ENCODE measurements around the gene CDC14B. TPM values are rescaled to one million over a fixed set of nuclear protein-coding genes. Genes with fewer than 3 reads are reported as not detected.
A peak's percentile ranks its signal among the peaks of the same experiment; 100 is the strongest.

Gene CDC14B
- polyA plus RNA-seq, 4 donors = 8.5 to 20.8 (median 14.1) TPM

GRCh38 chr9:96461336-96461735 lies 158.3 kb downstream of the CDC14B start:
- no peak overlapping the region for H3K4me3 ChIP-seq (ENCODE audit: low read depth in 1 of 3, low read length in 3 of 3)
- H3K9me3 ChIP-seq (ENCODE audit: control insufficient read depth in 2 of 2, insufficient read depth in 1 of 2, low read depth in 1 of 2, low read length in 1 of 2) = no peaks in the 10 kb centered on the region
- no peak for FAIRE-seq
- DNase-seq = no peak
- no peaks in the 10 kb centered on the region for H3K4me1 ChIP-seq (ENCODE audit: control insufficient read depth in 3 of 3, insufficient read depth in 2 of 3, low read depth in 1 of 3, low read length in 2 of 3)
- H3K36me3 ChIP-seq (ENCODE audit: control insufficient read depth in 3 of 3, insufficient read depth in 2 of 3, low read depth in 1 of 3, low read length in 3 of 3) = peaks cover 0 to 2% (median 2%) of the 10 kb centered on the region in 3 donors
- H3K27ac ChIP-seq (ENCODE audit: low read depth in 1 of 3, low read length in 2 of 3) = no peak overlapping the region
- 59 to 83% (median 68%) methylated on average over 8 of the region's 8 CpGs for WGBS, 3 donors
- no peaks in the 10 kb centered on the region for H3K27me3 ChIP-seq (ENCODE audit: control insufficient read depth in 3 of 3, insufficient read depth in 3 of 3, low read length in 3 of 3)

GRCh38 chr9:96460882-96461281 lies 158.8 kb downstream of the CDC14B start:
- Histone ChIP-seq H3K4me3 (ENCODE audit: low read depth in 1 of 3, low read length in 3 of 3) (no peak overlapping the region), H3K27me3 (ENCODE audit: control insufficient read depth in 3 of 3, insufficient read depth in 3 of 3, low read length in 3 of 3) (no peaks in the 10 kb centered on the region), H3K27ac (ENCODE audit: low read depth in 1 of 3, low read length in 2 of 3) (no peak overlapping the region), H3K4me1 (ENCODE audit: control insufficient read depth in 3 of 3, insufficient read depth in 2 of 3, low read depth in 1 of 3, low read length in 2 of 3) (no peaks in the 10 kb centered on the region), H3K36me3 (ENCODE audit: control insufficient read depth in 3 of 3, insufficient read depth in 2 of 3, low read depth in 1 of 3, low read length in 3 of 3) (peaks cover 0 to 2% (median 2%) of the 10 kb centered on the region in 3 donors), H3K9me3 (ENCODE audit: control insufficient read depth in 2 of 2, insufficient read depth in 1 of 2, low read depth in 1 of 2, low read length in 1 of 2) (no peaks in the 10 kb centered on the region)
- FAIRE-seq (no peak), DNase-seq (no peak)

- H3K27ac ChIP-seq (ENCODE audit: low read depth in 1 of 3, low read length in 2 of 3) = no peak overlapping the region
- DNase-seq (no peak), FAIRE-seq (no peak)
- H3K9me3 ChIP-seq (ENCODE audit: control insufficient read depth in 2 of 2, insufficient read depth in 1 of 2, low read depth in 1 of 2, low read length in 1 of 2) = no peaks in the 10 kb centered on the region
- no peak overlapping the region for H3K4me3 ChIP-seq (ENCODE audit: low read depth in 1 of 3, low read length in 3 of 3)
- H3K4me1 ChIP-seq (ENCODE audit: control insufficient read depth in 3 of 3, insufficient read depth in 2 of 3, low read depth in 1 of 3, low read length in 2 of 3) = no peaks in the 10 kb centered on the region
- peaks cover 0 to 2% (median 2%) of the 10 kb centered on the region in 3 donors for H3K36me3 ChIP-seq (ENCODE audit: control insufficient read depth in 3 of 3, insufficient read depth in 2 of 3, low read depth in 1 of 3, low read length in 3 of 3)
- WGBS, 3 donors = 92 to 93% (median 92%) methylated on average over 5 of the region's 5 CpGs
- no peaks in the 10 kb centered on the region for H3K27me3 ChIP-seq (ENCODE audit: control insufficient read depth in 3 of 3, insufficient read depth in 3 of 3, low read length in 3 of 3)
These were observed 159.2 kb downstream of the CDC14B start for GRCh38 chr9:96460470-96460869.

- H3K4me1 ChIP-seq (ENCODE audit: control insufficient read depth in 3 of 3, insufficient read depth in 2 of 3, low read depth in 1 of 3, low read length in 2 of 3) = no peaks in the 10 kb centered on the region
- no peak for FAIRE-seq
These were observed 160.2 kb downstream of the CDC14B start for GRCh38 chr9:96459268-96460007.

GRCh38 chr9:96458226-96458625 lies 161.4 kb downstream of the CDC14B start:
- Histone ChIP-seq H3K4me1 (ENCODE audit: control insufficient read depth in 3 of 3, insufficient read depth in 2 of 3, low read depth in 1 of 3, low read length in 2 of 3) (no peaks in the 10 kb centered on the region), H3K36me3 (ENCODE audit: control insufficient read depth in 3 of 3, insufficient read depth in 2 of 3, low read depth in 1 of 3, low read length in 3 of 3) (peaks cover 0 to 2% (median 2%) of the 10 kb centered on the region in 3 donors), H3K4me3 (ENCODE audit: low read depth in 1 of 3, low read length in 3 of 3) (no peak overlapping the region), H3K27me3 (ENCODE audit: control insufficient read depth in 3 of 3, insufficient read depth in 3 of 3, low read length in 3 of 3) (no peaks in the 10 kb centered on the region), H3K27ac (ENCODE audit: low read depth in 1 of 3, low read length in 2 of 3) (no peak overlapping the region), H3K9me3 (ENCODE audit: control insufficient read depth in 2 of 2, insufficient read depth in 1 of 2, low read depth in 1 of 2, low read length in 1 of 2) (no peaks in the 10 kb centered on the region)
- DNase-seq = no peak
- no peak for FAIRE-seq
- WGBS, 3 donors = 94 to 96% (median 94%) methylated on average over 8 of the region's 8 CpGs

More at GRCh38 chr9:96459268-96460007, 160.2 kb downstream of the CDC14B start:
- Histone ChIP-seq H3K4me3 (ENCODE audit: low read depth in 1 of 3, low read length in 3 of 3) (no peak overlapping the region), H3K27ac (ENCODE audit: low read depth in 1 of 3, low read length in 2 of 3) (no peak overlapping the region), H3K36me3 (ENCODE audit: control insufficient read depth in 3 of 3, insufficient read depth in 2 of 3, low read depth in 1 of 3, low read length in 3 of 3) (peaks cover 0 to 2% (median 2%) of the 10 kb centered on the region in 3 donors), H3K27me3 (ENCODE audit: control insufficient read depth in 3 of 3, insufficient read depth in 3 of 3, low read length in 3 of 3) (no peaks in the 10 kb centered on the region), H3K9me3 (ENCODE audit: control insufficient read depth in 2 of 2, insufficient read depth in 1 of 2, low read depth in 1 of 2, low read length in 1 of 2) (no peaks in the 10 kb centered on the region)
- 96 to 97% (median 97%) methylated on average over 7 of the region's 7 CpGs for WGBS, 3 donors
- DNase-seq = no peak

- no peak for FAIRE-seq
- Histone ChIP-seq H3K36me3 (ENCODE audit: control insufficient read depth in 3 of 3, insufficient read depth in 2 of 3, low read depth in 1 of 3, low read length in 3 of 3) (peaks cover 0 to 2% (median 2%) of the 10 kb centered on the region in 3 donors), H3K4me1 (ENCODE audit: control insufficient read depth in 3 of 3, insufficient read depth in 2 of 3, low read depth in 1 of 3, low read length in 2 of 3) (no peaks in the 10 kb centered on the region), H3K4me3 (ENCODE audit: low read depth in 1 of 3, low read length in 3 of 3) (no peak overlapping the region), H3K27me3 (ENCODE audit: control insufficient read depth in 3 of 3, insufficient read depth in 3 of 3, low read length in 3 of 3) (no peaks in the 10 kb centered on the region), H3K9me3 (ENCODE audit: control insufficient read depth in 2 of 2, insufficient read depth in 1 of 2, low read depth in 1 of 2, low read length in 1 of 2) (no peaks in the 10 kb centered on the region), H3K27ac (ENCODE audit: low read depth in 1 of 3, low read length in 2 of 3) (no peak overlapping the region)
- 86 to 95% (median 92%) methylated on average over 4 of the region's 4 CpGs for WGBS, 3 donors
- DNase-seq = no peak
These were observed 162.4 kb downstream of the CDC14B start for GRCh38 chr9:96457266-96457665.

- H3K4me1 ChIP-seq (ENCODE audit: control insufficient read depth in 3 of 3, insufficient read depth in 2 of 3, low read depth in 1 of 3, low read length in 2 of 3) = peaks cover 0 to 11% (median 0%) of the 10 kb centered on the region in 3 donors
- no peaks in the 10 kb centered on the region for H3K9me3 ChIP-seq (ENCODE audit: control insufficient read depth in 2 of 2, insufficient read depth in 1 of 2, low read depth in 1 of 2, low read length in 1 of 2)
- H3K27me3 ChIP-seq (ENCODE audit: control insufficient read depth in 3 of 3, insufficient read depth in 3 of 3, low read length in 3 of 3) = peaks cover 0 to 16% (median 0%) of the 10 kb centered on the region in 3 donors
- DNase-seq (peak; percentile 14 to 20), FAIRE-seq (no peak)
- H3K27ac ChIP-seq (ENCODE audit: low read depth in 1 of 3, low read length in 2 of 3) = no peak overlapping the region
- 38 to 73% (median 69%) methylated on average over 2 of the region's 2 CpGs for WGBS, 3 donors
- H3K36me3 ChIP-seq (ENCODE audit: control insufficient read depth in 3 of 3, insufficient read depth in 2 of 3, low read depth in 1 of 3, low read length in 3 of 3) = peaks cover 0 to 2% (median 0%) of the 10 kb centered on the region in 3 donors
- H3K4me3 ChIP-seq (ENCODE audit: low read depth in 1 of 3, low read length in 3 of 3) = no peak overlapping the region
These were observed 166.0 kb downstream of the CDC14B start for GRCh38 chr9:96453625-96454024.

DNA sequence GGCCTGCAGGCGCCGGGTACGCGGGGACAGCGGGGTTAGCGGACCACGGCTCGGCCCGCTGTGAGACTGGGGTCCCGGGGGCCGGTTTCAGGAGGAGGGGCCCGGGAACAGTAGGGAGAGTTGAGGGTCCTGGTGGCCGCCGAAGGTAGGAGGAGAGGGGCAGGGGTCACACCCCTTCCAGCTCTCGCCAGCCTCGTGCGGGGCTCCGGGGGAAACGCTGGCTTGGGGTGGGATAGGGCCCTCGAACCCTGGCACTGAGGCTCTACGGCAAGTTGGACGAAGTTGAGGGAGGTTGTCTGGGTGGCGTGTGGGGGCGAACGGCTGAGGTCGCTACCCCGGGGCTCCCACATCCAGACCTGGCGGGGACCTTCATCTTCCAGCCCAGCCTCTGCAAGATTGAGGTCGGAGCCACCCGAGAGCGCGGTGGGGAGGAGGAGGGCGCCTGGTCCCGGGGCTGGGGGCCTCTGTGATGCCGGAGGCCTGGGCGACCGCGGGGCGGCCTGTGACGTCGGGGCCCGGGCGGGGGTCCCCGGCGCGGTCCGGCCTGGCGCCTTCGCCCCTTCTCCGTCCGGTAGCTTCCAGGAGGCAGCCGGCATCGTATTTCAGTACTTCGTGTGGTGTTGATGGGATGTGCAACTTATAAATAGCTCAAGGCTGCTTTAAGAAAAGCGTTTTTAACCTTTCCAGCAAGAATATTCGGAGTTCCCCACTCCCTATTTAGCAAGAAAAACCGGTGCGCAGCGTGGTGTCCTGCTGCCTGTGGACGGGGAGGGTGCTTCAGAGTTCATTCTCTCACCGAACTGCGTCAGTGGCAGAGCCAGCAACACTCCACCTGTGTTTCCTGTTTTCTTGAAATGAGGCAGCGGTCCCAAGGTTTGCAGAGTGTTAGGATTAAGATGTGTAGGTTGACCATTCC lies 168.8 kb downstream of the CDC14B start:
- Histone ChIP-seq H3K36me3 (ENCODE audit: control insufficient read depth in 3 of 3, insufficient read depth in 2 of 3, low read depth in 1 of 3, low read length in 3 of 3) (no peaks in the 10 kb centered on the region), H3K27ac (ENCODE audit: low read depth in 1 of 3, low read length in 2 of 3) (peak overlapping the region in 2 of 3 donors; percentile 28 to 92), H3K4me1 (ENCODE audit: control insufficient read depth in 3 of 3, insufficient read depth in 2 of 3, low read depth in 1 of 3, low read length in 2 of 3) (peaks cover 0 to 11% (median 0%) of the 10 kb centered on the region in 3 donors), H3K27me3 (ENCODE audit: control insufficient read depth in 3 of 3, insufficient read depth in 3 of 3, low read length in 3 of 3) (peaks cover 0 to 24% (median 0%) of the 10 kb centered on the region in 3 donors), H3K9me3 (ENCODE audit: control insufficient read depth in 2 of 2, insufficient read depth in 1 of 2, low read depth in 1 of 2, low read length in 1 of 2) (no peaks in the 10 kb centered on the region), H3K4me3 (ENCODE audit: low read depth in 1 of 3, low read length in 3 of 3) (peak overlapping the region; percentile 49 to 60 (median 60))
- DNase-seq (peak; percentile 50 to 57), FAIRE-seq (no peak)
- 1 to 2% (median 2%) methylated on average over 54 to 63 of the region's 63 CpGs for WGBS, 3 donors
